ENCODE results near the gene PTPN4.

The PTPN4 gene

GRCh38 chr2:119860924-119861323 lies 101.2 kb downstream of the PTPN4 start:
- no peak for DNase-seq

GRCh38 chr2:119862127-119862889 lies 102.6 kb downstream of the PTPN4 start:
- no peak for DNase-seq

- DNase-seq, result peak; percentile 39
Measured at GRCh38 chr2:119864318-119864717, 104.6 kb downstream of the PTPN4 start.

- DNase-seq, result no peak
Measured at GRCh38 chr2:119871725-119872124, 112.0 kb downstream of the PTPN4 start.

GRCh38 chr2:119873350-119874315 lies 113.9 kb downstream of the PTPN4 start:
- no peak for DNase-seq

GRCh38 chr2:119879502-119879901 lies 119.8 kb downstream of the PTPN4 start:
- DNase-seq, result no peak

GRCh38 chr2:119888680-119889079 lies 129.0 kb downstream of the PTPN4 start:
- no peak for DNase-seq

- no peak for DNase-seq
Measured at GRCh38 chr2:119897736-119898395, 138.1 kb downstream of the PTPN4 start.

- DNase-seq, result no peak
Measured at GRCh38 chr2:119901013-119901412, 141.3 kb downstream of the PTPN4 start.

- no peak for DNase-seq
Measured at GRCh38 chr2:119910566-119910965, 150.8 kb downstream of the PTPN4 start.

- no peak for DNase-seq
Measured at GRCh38 chr2:119914266-119914665, 154.5 kb downstream of the PTPN4 start.

GRCh38 chr2:119921825-119922224 lies 162.1 kb downstream of the PTPN4 start:
- DNase-seq, result no peak

GRCh38 chr2:119922699-119923098 lies 163.0 kb downstream of the PTPN4 start:
- DNase-seq, result no peak

GRCh38 chr2:119929537-119929936 lies 169.8 kb downstream of the PTPN4 start:
- peak; percentile 72 for DNase-seq

- DNase-seq, result no peak
Measured at GRCh38 chr2:119932809-119933208, 173.1 kb downstream of the PTPN4 start.

GRCh38 chr2:119934319-119934718 lies 174.6 kb downstream of the PTPN4 start:
- no peak for DNase-seq

- no peak for DNase-seq
Measured at GRCh38 chr2:119937680-119938079, 178.0 kb downstream of the PTPN4 start.

- DNase-seq, result no peak
Measured at GRCh38 chr2:119939915-119940314, 180.2 kb downstream of the PTPN4 start.

- no peak for DNase-seq
Measured at GRCh38 chr2:119940856-119941255, 181.1 kb downstream of the PTPN4 start.

- no peak for DNase-seq
Measured at GRCh38 chr2:119941388-119941787, 181.7 kb downstream of the PTPN4 start.

GRCh38 chr2:119941981-119942513 lies 182.3 kb downstream of the PTPN4 start:
- DNase-seq, result no peak

- no peak for DNase-seq
Measured at GRCh38 chr2:119943058-119943457, 183.3 kb downstream of the PTPN4 start.

- DNase-seq, result no peak
Measured at GRCh38 chr2:119947535-119947934, 187.8 kb downstream of the PTPN4 start.
